Karpas-422 (cell line): ENCODE results near the gene PCIF1. TPM values are rescaled to one million over a fixed set of nuclear protein-coding genes. Genes with fewer than 3 reads are reported as not detected.

Experiments
- DNase-seq: peaks from one replicate; pipeline ENCODE4 v3.0.0-alpha.2; 2015
- H2AFZ ChIP-seq: fragments of 200-600 bp; sonication (generic); 2 replicates; pipeline ENCODE4 v1.6.1; 2014; ENCODE audit warnings: antibody characterized with exemption, low read length, mixed read lengths
- H3K27ac ChIP-seq: fragments of 200-600 bp; sonication (generic); 2 replicates; pipeline ENCODE4 v1.5.1; 2014; ENCODE audit warnings: mild to moderate bottlenecking, low read length, moderate library complexity
- H3K27me3 ChIP-seq: fragments of 200-600 bp; sonication (generic); 2 replicates; pipeline ENCODE4 v1.6.1; 2014; ENCODE audit warnings: low read length, mixed read lengths
- H3K36me3 ChIP-seq: fragments of 200-600 bp; sonication (generic); 2 replicates; pipeline ENCODE4 v1.6.1; 2014; ENCODE audit warnings: low read length, mixed read lengths; ENCODE audit not compliant: insufficient read depth
- H3K4me1 ChIP-seq: fragments of 200-600 bp; sonication (generic); 2 replicates; pipeline ENCODE4 v1.6.1; 2014; ENCODE audit warnings: mild to moderate bottlenecking, low read length, mixed read lengths
- H3K4me2 ChIP-seq: fragments of 200-600 bp; sonication (generic); 2 replicates; pipeline ENCODE4 v1.6.1; 2014; ENCODE audit warnings: low read length, low read depth, mild to moderate bottlenecking; ENCODE audit not compliant: poor library complexity, severe bottlenecking
- H3K4me3 ChIP-seq: fragments of 200-600 bp; sonication (generic); 2 replicates; pipeline ENCODE4 v1.5.1; 2014; ENCODE audit warnings: mild to moderate bottlenecking, antibody characterized with exemption, low read length, mixed read lengths
- H3K79me2 ChIP-seq: fragments of 200-600 bp; sonication (generic); 2 replicates; pipeline ENCODE4 v1.6.1; 2014; ENCODE audit warnings: mild to moderate bottlenecking, low read length, mixed read lengths
- H3K9ac ChIP-seq: fragments of 200-600 bp; sonication (generic); 2 replicates; pipeline ENCODE4 v1.6.0; 2014; ENCODE audit warnings: low read length
- H3K9me2 ChIP-seq: fragments of 200-600 bp; sonication (generic), shearing (Covaris generic); replicated peaks from 2 replicates; pipeline ENCODE4 v1.6.0; 2014; ENCODE audit warnings: mild to moderate bottlenecking, low read length, moderate library complexity; ENCODE audit not compliant: insufficient read depth
- H3K9me3 ChIP-seq: fragments of 300-700, 200-600 bp; sonication (generic); 2 replicates; pipeline ENCODE4 v1.6.1; 2014; ENCODE audit warnings: low read length, mixed read lengths
- H4K20me1 ChIP-seq: fragments of 200-600 bp; sonication (generic); 2 replicates; pipeline ENCODE4 v1.6.1; 2014; ENCODE audit warnings: mild to moderate bottlenecking, antibody characterized with exemption, low read length, low read depth; ENCODE audit not compliant: insufficient read depth
- total RNA-seq: library from RNA; depleted of rRNA; stranded (reverse); fragments of >200 nt; shearing (Covaris generic); gene quantifications from 2 replicates; pipeline ENCODE4 v1.2.3, GENCODE V29; 2014; ENCODE audit warnings: low replicate concordance

The PCIF1 gene
- total RNA-seq, 1 experiment from 2014 or later: 12.0 TPM

DNA sequence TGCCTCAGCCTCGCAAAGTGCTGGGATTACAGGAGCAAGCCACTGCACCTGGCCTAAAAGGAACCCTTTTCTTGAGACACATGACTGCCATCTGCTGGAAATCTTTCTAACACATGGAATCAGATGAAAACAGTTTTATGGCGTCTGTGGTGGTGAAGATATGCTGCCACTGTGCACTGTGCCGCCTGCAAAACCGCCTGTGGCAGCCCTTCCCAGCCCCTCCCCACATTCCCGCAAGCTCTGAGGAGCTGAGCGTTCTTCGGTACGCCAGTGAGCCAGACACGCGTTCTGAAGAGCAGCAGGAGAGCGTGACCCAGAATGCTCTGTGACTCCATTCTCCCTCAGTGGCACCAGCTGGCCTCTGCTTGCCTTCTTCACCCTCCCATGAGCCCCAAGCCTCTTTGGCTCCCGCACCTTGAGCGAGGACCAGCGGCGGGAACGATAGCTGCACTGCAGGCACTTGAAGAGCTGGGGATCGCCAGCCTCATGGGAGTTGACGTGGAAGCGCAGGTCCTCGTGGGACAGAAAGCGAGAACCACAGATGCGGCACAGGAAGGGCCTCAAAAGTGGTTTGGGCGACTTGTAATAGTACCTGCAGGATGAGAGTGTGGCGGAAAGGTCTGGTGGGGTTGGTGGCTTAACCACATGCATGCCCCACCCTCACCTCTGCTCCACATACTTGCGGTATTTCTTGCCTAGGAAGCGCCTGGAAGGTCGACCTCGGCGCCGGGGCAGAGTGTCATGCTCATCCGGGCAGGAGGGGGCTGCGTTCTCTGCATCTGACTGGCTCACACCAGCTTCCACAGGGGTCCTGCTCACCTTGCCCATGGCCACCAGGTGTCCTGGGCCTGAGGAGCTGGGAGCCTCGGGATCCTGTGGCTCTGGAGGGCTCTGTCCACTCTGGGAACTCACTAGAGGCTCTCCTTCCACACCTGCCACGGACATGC, 28.8 kb downstream of the PCIF1 start:
- Histone ChIP-seq H3K36me3 (peaks cover 24% of the 10 kb centered on the region), H3K4me3 (no peak overlapping the region), H3K9me3 (no peaks in the 10 kb centered on the region), H3K4me1 (no peaks in the 10 kb centered on the region), H2AFZ (no peak overlapping the region), H3K9me2 (no peaks in the 10 kb centered on the region), H4K20me1 (no peaks in the 10 kb centered on the region), H3K9ac (no peak overlapping the region), H3K4me2 (no peak overlapping the region), H3K27ac (no peak overlapping the region), H3K79me2 (no peaks in the 10 kb centered on the region), H3K27me3 (no peaks in the 10 kb centered on the region)
- DNase-seq: peak; percentile 77

- Histone ChIP-seq H3K4me3 (no peak overlapping the region), H4K20me1 (no peaks in the 10 kb centered on the region), H2AFZ (no peak overlapping the region), H3K9me2 (no peaks in the 10 kb centered on the region), H3K9me3 (no peaks in the 10 kb centered on the region), H3K4me1 (no peaks in the 10 kb centered on the region), H3K4me2 (no peak overlapping the region), H3K79me2 (peaks cover 5% of the 10 kb centered on the region; the same call in 1 of the 2 replicates), H3K36me3 (peaks cover 21% of the 10 kb centered on the region), H3K27me3 (no peaks in the 10 kb centered on the region), H3K9ac (no peak overlapping the region), H3K27ac (no peak overlapping the region)
- DNase-seq: no peak
These were observed 29.5 kb downstream of the PCIF1 start for GRCh38 chr20:45964006-45964400.

DNA sequence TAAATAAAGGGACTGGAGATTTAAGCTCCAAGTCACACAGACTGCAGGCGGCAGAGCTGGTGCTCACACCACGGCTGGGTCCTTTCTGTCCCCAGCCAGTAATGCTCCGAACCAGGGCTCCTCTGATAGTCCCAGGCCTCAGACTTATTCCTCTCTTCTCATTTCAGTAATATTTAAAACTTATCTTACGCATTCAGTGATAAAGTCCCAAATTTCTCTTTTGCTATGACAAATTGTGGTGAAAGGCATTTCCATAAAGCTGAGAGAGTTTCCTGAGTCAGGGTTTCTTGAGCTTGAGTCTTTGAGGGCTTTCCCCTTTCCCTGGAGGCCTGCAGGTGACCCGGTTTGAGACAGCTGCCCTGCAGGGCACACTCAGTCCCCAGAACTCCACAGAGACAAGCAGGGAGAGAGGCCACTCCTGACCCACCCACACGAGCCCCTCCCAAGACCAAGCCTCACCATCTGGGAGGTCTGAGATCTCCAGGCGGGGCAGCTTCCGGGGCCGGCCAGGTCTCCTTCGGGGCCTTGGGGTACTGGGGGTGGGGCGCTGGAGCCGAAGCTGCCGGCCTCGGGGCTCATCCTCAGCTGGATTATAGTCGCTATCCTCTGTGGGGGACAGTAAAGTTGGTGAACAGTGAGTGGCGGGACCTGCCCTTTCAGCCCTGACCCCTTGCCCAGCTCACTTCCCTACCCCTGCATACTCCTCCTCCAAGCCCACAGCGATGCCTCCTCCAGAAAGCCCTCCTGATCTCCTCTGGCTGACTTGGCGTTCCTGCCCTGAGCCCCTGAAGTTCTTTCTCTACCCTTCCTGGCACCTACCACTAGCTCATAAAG, 30.9 kb downstream of the PCIF1 start:
- Histone ChIP-seq H3K9ac (no peak overlapping the region), H4K20me1 (no peaks in the 10 kb centered on the region), H2AFZ (no peak overlapping the region), H3K4me2 (no peak overlapping the region), H3K36me3 (peaks cover 18% of the 10 kb centered on the region; the same call in 1 of the 2 replicates), H3K9me2 (no peaks in the 10 kb centered on the region), H3K79me2 (peaks cover 18% of the 10 kb centered on the region), H3K9me3 (no peaks in the 10 kb centered on the region), H3K27ac (no peak overlapping the region), H3K4me3 (no peak overlapping the region), H3K4me1 (peaks cover 13% of the 10 kb centered on the region), H3K27me3 (no peaks in the 10 kb centered on the region)
- DNase-seq: no peak

DNA sequence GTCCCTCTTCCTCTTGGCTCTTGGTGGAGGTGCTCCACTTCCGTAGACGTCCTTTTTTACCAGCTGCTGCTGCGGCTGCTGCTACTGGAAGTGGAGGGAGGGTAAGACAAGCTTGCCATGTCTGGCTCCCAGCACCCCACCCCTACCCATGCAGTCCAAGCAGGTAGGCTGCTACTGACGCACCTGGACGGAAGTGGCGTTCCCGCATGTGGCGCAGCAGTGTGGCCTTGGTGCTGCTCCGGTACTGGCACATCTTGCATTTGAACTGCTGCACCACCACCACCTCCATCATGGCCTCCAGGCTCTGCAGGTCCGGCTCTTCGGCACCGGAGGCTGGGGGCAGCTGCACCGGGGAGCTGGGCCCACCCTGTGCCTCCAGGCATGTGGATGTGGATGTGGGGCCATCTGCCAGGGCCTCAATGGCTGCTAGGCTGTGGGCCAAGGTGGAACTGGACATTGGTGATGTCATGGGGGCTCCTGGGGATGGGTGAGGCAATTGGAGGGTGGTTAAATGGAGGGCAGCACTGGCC, 33.1 kb downstream of the PCIF1 start:
- H3K9me3 ChIP-seq: no peaks in the 10 kb centered on the region
- no peak overlapping the region for H3K4me2 ChIP-seq
- H4K20me1 ChIP-seq: no peaks in the 10 kb centered on the region
- no peak overlapping the region for H3K9ac ChIP-seq
- DNase-seq: no peak
- peaks cover 16% of the 10 kb centered on the region; the same call in 1 of the 2 replicates for H3K36me3 ChIP-seq
- H2AFZ ChIP-seq: no peak overlapping the region
- H3K4me3 ChIP-seq: no peak overlapping the region
- no peak overlapping the region for H3K27ac ChIP-seq
- peaks cover 21% of the 10 kb centered on the region for H3K4me1 ChIP-seq
- H3K79me2 ChIP-seq: peaks cover 30% of the 10 kb centered on the region
- no peaks in the 10 kb centered on the region for H3K9me2 ChIP-seq
- H3K27me3 ChIP-seq: no peaks in the 10 kb centered on the region

- no peak overlapping the region for H2AFZ ChIP-seq
- H3K27me3 ChIP-seq: no peaks in the 10 kb centered on the region
- H3K9me2 ChIP-seq: no peaks in the 10 kb centered on the region
- H3K4me2 ChIP-seq: no peak overlapping the region
- H3K4me3 ChIP-seq: no peak overlapping the region
- peaks cover 24% of the 10 kb centered on the region for H3K4me1 ChIP-seq
- H3K27ac ChIP-seq: no peak overlapping the region
- no peak for DNase-seq
- no peaks in the 10 kb centered on the region for H3K9me3 ChIP-seq
- H3K36me3 ChIP-seq: peaks cover 16% of the 10 kb centered on the region; the same call in 1 of the 2 replicates
- H3K79me2 ChIP-seq: peaks cover 30% of the 10 kb centered on the region
- no peak overlapping the region for H3K9ac ChIP-seq
- no peaks in the 10 kb centered on the region for H4K20me1 ChIP-seq
These were observed 33.7 kb downstream of the PCIF1 start for GRCh38 chr20:45968081-45968671.

- Histone ChIP-seq H3K36me3 (peaks cover 14% of the 10 kb centered on the region; the same call in 1 of the 2 replicates), H3K9me2 (no peaks in the 10 kb centered on the region), H2AFZ (no peak overlapping the region), H3K79me2 (peaks cover 30% of the 10 kb centered on the region), H3K27me3 (no peaks in the 10 kb centered on the region), H3K27ac (no peak overlapping the region), H3K9ac (0 out of 2 replicates have a peak overlapping the region, but pooled peaks have one; percentile 81), H3K4me3 (no peak overlapping the region; the same call in 1 of the 2 replicates), H4K20me1 (no peaks in the 10 kb centered on the region), H3K4me2 (peak overlapping the region; percentile 67), H3K4me1 (peaks cover 24% of the 10 kb centered on the region), H3K9me3 (no peaks in the 10 kb centered on the region)
- DNase-seq: no peak
These were observed 34.6 kb downstream of the PCIF1 start for GRCh38 chr20:45968801-45969711.
